ENCODE results near the gene MYPN.

Gene MYPN

DNA sequence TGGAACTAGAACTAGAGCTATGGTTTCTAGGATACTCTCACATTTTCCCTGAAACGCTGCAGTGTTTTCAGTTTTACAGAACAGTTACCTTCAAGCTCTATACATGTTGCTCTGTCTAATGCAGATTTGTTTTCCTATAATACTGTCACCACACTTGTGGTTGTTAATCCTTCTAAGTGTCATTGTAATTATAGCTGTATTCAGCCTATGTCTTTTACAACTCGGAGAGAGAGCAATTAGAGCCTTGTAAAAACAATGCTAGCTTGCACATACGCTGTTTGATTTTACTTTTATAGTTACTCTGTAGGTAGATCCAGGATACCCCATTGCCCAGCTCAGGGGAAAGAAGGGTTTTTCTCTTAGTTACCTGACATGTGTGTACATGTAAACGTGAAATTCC, 67.5 kb downstream of the MYPN start:
- H3K4me1 ChIP-seq (ENCODE audit: control insufficient read depth, insufficient read depth, low read length) = 0 out of 2 replicates have a peak, but pooled peaks cover 5% of the 10 kb centered on the region
- no peaks in the 10 kb centered on the region for H3K9me3 ChIP-seq (ENCODE audit: control insufficient read depth, insufficient read depth, low read depth, low read length)
- no peak overlapping the region for H3K4me3 ChIP-seq (ENCODE audit: low read depth, low read length)
- CTCF ChIA-PET = interaction anchor here (0.6 to 2.1 kb wide), 4 partner anchors 21 to 399 kb away, joined by 3 to 11 read pairs (median 4); no protein-coding TSS in a partner anchor
- POLR2A ChIA-PET = no interaction called here
- no peak overlapping the region for H3K27ac ChIP-seq (ENCODE audit: extremely low read depth, low read depth, low read length)
- H3K36me3 ChIP-seq (ENCODE audit: control insufficient read depth in 2 of 2, insufficient read depth in 1 of 2, low read length in 2 of 2) = no peaks in the 10 kb centered on the region
- TF ChIP-seq ZNF133 (tag by site-specific recombination; IDR thresholded peaks at IDR 0.05) = no peak
- TF ChIP-seq KLF10 (tag by site-specific recombination; IDR thresholded peaks at IDR 0.05) = no peak
- no peak for TF ChIP-seq ZNF707 (tag by site-specific recombination; IDR thresholded peaks at IDR 0.05)
- TF ChIP-seq ZNF221 (tag by site-specific recombination; IDR thresholded peaks at IDR 0.05; ENCODE audit: borderline replicate concordance) = no peak
- no peak for TF ChIP-seq ZNF830 (tag by site-specific recombination; IDR thresholded peaks at IDR 0.05; ENCODE audit: low read depth)
- TF ChIP-seq, protein P1, sequence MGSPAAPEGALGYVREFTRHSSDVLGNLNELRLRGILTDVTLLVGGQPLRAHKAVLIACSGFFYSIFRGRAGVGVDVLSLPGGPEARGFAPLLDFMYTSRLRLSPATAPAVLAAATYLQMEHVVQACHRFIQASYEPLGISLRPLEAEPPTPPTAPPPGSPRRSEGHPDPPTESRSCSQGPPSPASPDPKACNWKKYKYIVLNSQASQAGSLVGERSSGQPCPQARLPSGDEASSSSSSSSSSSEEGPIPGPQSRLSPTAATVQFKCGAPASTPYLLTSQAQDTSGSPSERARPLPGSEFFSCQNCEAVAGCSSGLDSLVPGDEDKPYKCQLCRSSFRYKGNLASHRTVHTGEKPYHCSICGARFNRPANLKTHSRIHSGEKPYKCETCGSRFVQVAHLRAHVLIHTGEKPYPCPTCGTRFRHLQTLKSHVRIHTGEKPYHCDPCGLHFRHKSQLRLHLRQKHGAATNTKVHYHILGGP (tag by site-specific recombination; IDR thresholded peaks at IDR 0.05) = no peak
- TF ChIP-seq, protein P2, sequence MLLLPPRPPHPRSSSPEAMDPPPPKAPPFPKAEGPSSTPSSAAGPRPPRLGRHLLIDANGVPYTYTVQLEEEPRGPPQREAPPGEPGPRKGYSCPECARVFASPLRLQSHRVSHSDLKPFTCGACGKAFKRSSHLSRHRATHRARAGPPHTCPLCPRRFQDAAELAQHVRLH (tag by site-specific recombination; IDR thresholded peaks at IDR 0.05) = no peak
- TF ChIP-seq, protein P3, sequence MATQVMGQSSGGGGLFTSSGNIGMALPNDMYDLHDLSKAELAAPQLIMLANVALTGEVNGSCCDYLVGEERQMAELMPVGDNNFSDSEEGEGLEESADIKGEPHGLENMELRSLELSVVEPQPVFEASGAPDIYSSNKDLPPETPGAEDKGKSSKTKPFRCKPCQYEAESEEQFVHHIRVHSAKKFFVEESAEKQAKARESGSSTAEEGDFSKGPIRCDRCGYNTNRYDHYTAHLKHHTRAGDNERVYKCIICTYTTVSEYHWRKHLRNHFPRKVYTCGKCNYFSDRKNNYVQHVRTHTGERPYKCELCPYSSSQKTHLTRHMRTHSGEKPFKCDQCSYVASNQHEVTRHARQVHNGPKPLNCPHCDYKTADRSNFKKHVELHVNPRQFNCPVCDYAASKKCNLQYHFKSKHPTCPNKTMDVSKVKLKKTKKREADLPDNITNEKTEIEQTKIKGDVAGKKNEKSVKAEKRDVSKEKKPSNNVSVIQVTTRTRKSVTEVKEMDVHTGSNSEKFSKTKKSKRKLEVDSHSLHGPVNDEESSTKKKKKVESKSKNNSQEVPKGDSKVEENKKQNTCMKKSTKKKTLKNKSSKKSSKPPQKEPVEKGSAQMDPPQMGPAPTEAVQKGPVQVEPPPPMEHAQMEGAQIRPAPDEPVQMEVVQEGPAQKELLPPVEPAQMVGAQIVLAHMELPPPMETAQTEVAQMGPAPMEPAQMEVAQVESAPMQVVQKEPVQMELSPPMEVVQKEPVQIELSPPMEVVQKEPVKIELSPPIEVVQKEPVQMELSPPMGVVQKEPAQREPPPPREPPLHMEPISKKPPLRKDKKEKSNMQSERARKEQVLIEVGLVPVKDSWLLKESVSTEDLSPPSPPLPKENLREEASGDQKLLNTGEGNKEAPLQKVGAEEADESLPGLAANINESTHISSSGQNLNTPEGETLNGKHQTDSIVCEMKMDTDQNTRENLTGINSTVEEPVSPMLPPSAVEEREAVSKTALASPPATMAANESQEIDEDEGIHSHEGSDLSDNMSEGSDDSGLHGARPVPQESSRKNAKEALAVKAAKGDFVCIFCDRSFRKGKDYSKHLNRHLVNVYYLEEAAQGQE (tag by site-specific recombination; IDR thresholded peaks at IDR 0.05) = no peak
- TF ChIP-seq ZNF530 (tag by site-specific recombination; IDR thresholded peaks at IDR 0.05; ENCODE audit: low read depth) = no peak
- TF ChIP-seq OSR2 (tag by site-specific recombination; IDR thresholded peaks at IDR 0.05) = peak; percentile 33; the same call in 1 of the 2 replicates
- TF ChIP-seq ZNF404 (tag by site-specific recombination; IDR thresholded peaks at IDR 0.05) = no peak
- 0 out of 2 replicates have a peak, but pooled peaks have one; percentile 43 for TF ChIP-seq ZSCAN30 (tag by site-specific recombination; IDR thresholded peaks at IDR 0.05)
- TF ChIP-seq ZNF777 (tag by site-specific recombination; IDR thresholded peaks at IDR 0.05; ENCODE audit: borderline replicate concordance) = no peak
- no peak for TF ChIP-seq ZNF639 (tag by site-specific recombination; IDR thresholded peaks at IDR 0.05)
- peak; percentile 62 for TF ChIP-seq SCRT2 (tag by site-specific recombination; IDR thresholded peaks at IDR 0.05)
- TF ChIP-seq ZNF501 (tag by site-specific recombination; IDR thresholded peaks at IDR 0.05) = no peak
- TF ChIP-seq ZNF596 (tag by site-specific recombination; IDR thresholded peaks at IDR 0.05) = peak; percentile 70; the same call in 1 of the 2 replicates
- no peak for TF ChIP-seq YY2 (tag by site-specific recombination; IDR thresholded peaks at IDR 0.05)
- no peak for TF ChIP-seq ATF2 (tag by site-specific recombination; IDR thresholded peaks at IDR 0.05; ENCODE audit: low read depth)
- TF ChIP-seq ZFHX2 (tag by site-specific recombination; conservative IDR thresholded peaks at IDR 0.05) = no peak
- no peak for TF ChIP-seq ZNF645 (tag by site-specific recombination; IDR thresholded peaks at IDR 0.05)
- TF ChIP-seq ZNF311 (tag by site-specific recombination; IDR thresholded peaks at IDR 0.05; ENCODE audit: borderline replicate concordance) = no peak
- no peak for TF ChIP-seq SP2 (tag by site-specific recombination; IDR thresholded peaks at IDR 0.05)
- TF ChIP-seq, protein P4, sequence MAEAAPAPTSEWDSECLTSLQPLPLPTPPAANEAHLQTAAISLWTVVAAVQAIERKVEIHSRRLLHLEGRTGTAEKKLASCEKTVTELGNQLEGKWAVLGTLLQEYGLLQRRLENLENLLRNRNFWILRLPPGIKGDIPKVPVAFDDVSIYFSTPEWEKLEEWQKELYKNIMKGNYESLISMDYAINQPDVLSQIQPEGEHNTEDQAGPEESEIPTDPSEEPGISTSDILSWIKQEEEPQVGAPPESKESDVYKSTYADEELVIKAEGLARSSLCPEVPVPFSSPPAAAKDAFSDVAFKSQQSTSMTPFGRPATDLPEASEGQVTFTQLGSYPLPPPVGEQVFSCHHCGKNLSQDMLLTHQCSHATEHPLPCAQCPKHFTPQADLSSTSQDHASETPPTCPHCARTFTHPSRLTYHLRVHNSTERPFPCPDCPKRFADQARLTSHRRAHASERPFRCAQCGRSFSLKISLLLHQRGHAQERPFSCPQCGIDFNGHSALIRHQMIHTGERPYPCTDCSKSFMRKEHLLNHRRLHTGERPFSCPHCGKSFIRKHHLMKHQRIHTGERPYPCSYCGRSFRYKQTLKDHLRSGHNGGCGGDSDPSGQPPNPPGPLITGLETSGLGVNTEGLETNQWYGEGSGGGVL (tag by site-specific recombination; IDR thresholded peaks at IDR 0.05) = no peak
- no peak for TF ChIP-seq ZNF324 (tag by site-specific recombination; IDR thresholded peaks at IDR 0.05)
- TF ChIP-seq ZNF624 (tag by site-specific recombination; IDR thresholded peaks at IDR 0.05) = no peak
- TF ChIP-seq ZNF473 (tag by site-specific recombination; IDR thresholded peaks at IDR 0.05) = no peak
